Daoy (cell line): ENCODE measurements around the gene GLRA1. TPM values are rescaled to one million over a fixed set of nuclear protein-coding genes. Genes with fewer than 3 reads are reported as not detected.

Experiments used
- DNase-seq: peaks from one replicate; pipeline ENCODE4 v3.0.0-alpha.2; 2015; ENCODE audit warnings: low read depth
- total RNA-seq: library from RNA; depleted of rRNA; stranded (reverse); fragments of >200 nt; shearing (Covaris generic); gene quantifications from 2 replicates; pipeline ENCODE4 v1.2.3, GENCODE V29; 2014; rRNA removed

Gene GLRA1
- total RNA-seq, 1 experiment from 2014 or later, result not detected

DNA sequence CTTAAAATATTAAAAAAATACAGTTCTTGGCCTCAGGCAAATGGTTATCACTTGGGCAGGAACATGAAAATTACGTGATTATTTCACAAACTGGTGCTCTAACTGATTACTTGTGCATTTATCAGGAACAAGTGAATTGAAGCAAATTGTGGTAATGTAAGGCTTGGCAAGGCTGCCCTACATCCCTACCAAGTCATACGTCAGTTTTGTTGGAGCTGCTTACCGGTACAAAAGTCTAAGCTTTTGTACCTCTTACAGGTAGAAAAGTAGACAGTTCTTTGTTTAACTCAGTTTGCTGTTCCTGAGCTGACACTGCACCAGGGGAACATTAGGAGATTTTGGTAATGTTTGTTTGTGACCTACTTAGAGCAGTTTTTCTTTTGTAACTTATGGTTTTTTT, 150.7 kb downstream of the GLRA1 start:
- DNase-seq, result no peak

DNA sequence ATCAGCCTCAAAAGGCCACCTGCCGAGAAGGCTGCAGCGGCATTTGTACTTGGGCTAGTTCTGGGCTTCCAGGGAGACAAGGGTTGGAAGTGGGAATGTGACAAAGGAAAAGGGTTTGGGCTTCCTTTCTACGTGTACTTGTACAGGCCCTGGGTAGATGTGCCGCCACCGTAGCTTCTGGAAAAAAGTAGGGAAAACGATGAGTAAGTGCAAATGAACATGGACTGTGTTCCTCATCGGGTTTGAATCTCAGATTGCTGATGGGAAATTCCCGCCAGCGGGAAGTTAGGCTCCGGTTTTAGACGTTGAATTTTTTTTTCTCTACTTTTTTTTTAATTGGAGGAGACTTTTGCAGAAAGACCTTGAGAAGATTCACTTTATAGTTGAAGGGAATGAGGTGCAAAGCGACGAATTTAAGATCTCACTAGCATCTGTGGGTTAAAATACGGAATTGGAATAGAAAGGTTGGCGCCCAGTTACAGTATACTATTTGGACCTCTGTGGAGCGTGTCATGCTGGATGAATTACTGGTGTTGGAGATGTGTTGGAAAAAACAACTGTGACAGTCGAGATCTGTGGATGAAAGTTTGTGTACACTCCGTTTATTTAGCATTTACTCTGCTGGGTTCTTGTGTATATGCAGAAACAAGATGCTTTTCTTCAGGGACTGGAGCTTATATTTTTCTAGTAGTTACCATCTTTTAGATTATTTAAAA, 151.6 kb downstream of the GLRA1 start:
- peak; percentile 61 for DNase-seq

Other genes with a start within 250 kb of the GLRA1 start
- gene SPARC, start 237.9 kb downstream of the GLRA1 start, total RNA-seq, result 364 and 386 TPM in 2 replicates
- gene ATOX1, start 166.2 kb downstream of the GLRA1 start, total RNA-seq, result 96.9 and 105 TPM in 2 replicates
- gene G3BP1, start 152.9 kb downstream of the GLRA1 start, total RNA-seq, result 307 and 350 TPM in 2 replicates